NCI-H1105 (cell line): ENCODE measurements around the gene LAMB4.

Experiments
- DNase-seq: peaks from one replicate; lab custom pipeline; 2025; lab: John Stamatoyannopoulos, UW

LAMB4 gene

DNA sequence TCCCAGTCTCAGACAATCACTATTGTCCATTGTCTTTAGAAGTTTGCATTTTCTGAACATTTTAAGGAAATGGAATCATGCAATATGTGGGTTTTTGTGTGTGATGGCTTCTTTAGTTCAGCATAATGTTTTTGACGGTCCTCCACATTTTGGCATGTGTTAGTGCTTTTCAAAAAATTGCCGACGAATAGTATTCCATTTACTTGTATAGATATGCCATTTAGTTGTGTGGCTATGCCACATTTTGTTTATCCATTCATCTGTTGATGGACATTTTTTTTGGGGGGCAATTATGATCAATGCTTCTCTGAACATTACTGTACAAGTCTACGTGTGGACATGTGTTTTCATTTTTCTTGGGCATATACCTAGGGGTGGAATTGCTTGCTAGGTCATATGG, 12.0 kb upstream of the LAMB4 start:
- no peak for DNase-seq

DNA sequence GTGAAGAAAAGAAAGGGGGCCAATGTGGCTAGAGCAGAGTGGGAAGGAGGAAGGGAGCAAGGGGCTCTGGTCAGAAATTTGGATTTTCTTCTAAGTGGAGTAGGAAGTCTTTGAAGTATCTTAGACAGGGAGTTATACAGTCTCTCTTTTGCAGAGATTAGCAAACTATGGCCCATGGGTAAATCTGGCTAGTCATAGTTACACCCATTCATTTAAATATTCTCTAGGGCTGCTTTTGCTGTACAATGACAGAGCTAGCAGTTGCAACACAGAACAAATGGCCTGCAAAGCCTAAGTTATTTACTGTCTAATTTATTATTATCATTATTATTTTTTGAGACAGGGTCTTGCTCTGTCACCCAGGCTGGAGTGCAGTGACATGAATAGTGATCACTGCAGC, 10.5 kb upstream of the LAMB4 start:
- no peak for DNase-seq

DNA sequence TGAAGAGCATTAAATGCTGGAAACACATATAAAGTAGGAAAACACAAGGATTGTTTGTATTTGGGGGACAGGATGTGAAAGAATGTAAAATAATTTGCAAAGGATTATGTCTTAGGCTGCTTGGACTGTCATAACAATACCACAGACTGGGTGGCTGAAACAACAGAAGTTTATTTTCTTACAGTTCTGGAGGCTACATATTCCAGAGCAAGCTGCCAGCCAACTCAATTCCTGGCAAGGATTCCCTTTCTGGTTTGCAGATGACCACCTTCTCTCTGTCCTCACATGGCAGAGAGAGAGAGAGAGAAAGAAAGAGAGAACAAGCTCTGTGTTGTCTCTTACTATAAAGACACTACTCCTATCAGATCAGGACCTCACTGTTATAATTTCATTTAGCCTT, 8.8 kb upstream of the LAMB4 start:
- DNase-seq: no peak

DNA sequence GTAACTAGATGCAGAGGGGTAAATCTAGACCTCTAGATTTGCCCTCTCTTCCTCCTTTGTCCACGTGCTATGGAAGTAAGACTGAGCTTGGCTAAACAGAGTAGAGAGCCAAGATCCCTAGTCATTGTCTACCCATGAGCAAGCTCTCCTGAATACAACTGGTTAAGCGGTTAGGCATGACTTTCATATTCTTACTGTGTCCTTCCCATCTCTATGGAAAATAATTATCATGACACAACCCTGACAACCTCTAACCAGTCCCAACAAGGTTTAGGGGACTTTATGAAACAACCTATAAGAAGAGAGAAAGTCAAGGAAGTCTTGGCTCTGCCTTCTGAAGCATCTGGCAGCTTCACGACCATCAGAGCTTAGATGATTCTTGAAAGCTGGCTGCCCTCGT, 7.8 kb upstream of the LAMB4 start:
- no peak for DNase-seq

DNA sequence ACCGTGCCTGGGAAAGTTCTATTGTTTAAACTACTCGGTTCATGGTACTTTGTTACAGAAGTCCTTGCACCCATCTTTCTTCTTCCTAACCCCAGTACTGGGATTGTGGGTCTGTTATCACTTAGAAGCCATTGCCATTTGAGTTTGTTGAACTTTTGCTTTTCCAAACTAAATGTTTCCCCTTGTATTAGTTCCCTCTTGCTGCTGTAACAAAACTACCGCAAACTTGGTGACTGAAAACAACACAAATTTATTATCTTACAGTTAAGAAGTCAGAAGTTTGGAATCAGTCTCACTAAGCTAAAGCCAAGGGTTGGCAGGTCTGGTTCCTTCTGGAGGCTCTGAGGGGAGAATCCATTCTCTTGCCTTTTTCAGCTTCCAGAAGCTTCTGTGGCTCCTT, 6.9 kb upstream of the LAMB4 start:
- no peak for DNase-seq

DNA sequence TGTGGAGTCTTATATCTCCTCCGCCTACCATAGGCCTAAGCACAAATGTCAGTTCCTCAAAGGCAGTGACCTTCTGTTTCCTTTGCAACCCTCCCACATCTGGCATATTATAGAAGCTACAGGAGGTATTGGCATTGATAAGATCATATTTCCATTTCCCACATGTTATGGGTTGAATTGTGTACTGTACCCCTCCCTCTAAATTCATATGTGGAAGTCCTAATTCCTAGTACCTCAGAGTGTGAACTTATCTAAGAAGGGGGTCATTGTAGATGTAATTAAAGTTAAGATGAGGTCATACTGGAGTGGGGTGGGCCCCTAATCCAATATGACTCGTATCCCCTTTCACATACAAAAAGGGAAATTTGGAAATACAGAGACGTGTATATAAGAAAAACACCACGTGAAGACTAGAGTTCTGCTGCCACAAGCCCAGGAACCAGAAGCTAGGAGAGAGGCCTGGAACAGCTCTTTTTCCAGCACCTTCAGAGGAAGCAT, 6.1 kb upstream of the LAMB4 start:
- no peak for DNase-seq

DNA sequence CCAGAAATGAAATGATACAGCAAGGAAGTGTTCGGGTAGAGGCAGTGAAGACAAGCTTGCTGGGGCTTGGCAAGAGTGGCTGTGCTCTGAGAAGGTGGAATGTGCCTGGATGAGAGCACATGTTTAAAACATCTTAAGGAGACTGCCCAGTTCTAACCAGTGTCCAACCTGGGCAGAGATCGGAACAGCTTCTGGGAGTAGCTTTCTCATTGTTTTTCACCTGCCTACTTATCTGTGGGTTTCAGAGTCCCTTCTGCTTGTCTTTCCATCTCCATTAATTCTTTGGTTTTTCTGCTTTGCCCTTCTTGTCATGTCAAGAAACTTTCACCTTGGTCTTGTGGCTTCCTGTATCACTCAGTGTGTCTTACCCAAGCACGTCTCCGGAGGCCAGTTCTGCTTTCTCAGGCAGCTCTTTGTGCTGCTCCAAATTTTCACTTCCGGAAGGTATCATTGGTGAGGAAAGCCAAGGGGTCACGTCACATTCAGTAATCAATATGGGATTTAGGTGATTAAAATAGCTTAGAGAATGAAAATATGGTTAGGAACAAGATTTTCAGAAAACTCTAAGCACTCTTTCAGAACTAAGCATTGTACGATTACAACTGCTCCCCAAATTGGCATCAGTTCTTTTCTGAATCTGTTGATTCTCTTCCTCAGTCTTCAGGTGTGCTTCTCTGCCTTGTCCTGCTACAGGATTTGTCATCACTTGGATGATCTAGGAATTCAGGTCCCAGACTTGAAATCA, 5.5 kb upstream of the LAMB4 start:
- no peak for DNase-seq

DNA sequence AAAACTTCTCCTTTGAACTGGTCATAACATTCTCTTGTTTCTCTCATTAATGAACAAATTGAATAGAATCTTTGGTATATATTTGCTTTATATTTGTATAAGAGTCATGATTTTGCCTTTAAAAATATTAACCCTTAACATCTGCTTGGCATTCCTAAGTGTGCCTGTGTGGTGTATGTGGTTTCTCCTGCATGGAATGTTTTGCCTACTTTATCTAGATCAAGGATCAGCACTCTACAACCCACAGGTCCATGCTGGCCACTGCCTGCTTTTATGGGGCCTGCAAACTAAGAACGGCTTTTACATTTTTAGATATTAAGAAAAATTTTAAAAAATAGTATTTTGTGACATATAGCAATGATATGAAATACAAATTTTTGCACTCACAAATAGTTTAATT, 4.3 kb upstream of the LAMB4 start:
- DNase-seq: no peak

DNA sequence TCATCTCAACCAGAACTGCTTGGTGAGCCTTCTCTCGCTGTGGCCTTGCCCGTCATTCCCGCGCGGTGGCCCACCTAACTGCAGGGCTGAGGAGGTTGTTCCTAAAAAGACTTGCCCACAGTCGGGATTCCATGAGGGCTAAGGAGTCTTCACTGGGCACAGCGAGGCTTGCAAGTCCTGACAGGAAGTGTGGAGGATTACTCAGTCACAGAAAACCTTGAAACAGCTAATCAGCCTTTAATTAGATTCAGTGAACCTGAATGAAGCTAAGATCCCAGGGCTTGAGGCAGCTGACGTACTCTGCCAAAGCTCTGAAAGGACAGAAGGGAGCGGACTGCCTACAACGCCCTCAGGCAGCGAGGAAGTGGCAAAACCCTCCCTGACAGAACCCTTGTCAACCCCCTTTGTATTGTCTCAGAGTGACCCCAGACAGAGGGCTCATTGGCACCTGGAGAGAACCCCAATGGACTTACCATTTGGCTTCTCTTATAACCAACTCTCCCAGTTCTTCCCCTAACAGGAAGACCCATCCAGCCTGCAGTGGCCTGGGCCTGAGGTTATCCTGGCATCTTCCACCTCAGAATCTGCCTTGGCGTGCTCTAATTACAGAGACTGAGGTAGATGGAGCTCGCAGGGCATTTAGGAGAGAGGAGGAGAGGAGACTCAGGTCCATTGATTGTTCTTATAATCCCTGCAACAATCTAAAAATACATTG, 2.5 kb upstream of the LAMB4 start:
- no peak for DNase-seq

DNA sequence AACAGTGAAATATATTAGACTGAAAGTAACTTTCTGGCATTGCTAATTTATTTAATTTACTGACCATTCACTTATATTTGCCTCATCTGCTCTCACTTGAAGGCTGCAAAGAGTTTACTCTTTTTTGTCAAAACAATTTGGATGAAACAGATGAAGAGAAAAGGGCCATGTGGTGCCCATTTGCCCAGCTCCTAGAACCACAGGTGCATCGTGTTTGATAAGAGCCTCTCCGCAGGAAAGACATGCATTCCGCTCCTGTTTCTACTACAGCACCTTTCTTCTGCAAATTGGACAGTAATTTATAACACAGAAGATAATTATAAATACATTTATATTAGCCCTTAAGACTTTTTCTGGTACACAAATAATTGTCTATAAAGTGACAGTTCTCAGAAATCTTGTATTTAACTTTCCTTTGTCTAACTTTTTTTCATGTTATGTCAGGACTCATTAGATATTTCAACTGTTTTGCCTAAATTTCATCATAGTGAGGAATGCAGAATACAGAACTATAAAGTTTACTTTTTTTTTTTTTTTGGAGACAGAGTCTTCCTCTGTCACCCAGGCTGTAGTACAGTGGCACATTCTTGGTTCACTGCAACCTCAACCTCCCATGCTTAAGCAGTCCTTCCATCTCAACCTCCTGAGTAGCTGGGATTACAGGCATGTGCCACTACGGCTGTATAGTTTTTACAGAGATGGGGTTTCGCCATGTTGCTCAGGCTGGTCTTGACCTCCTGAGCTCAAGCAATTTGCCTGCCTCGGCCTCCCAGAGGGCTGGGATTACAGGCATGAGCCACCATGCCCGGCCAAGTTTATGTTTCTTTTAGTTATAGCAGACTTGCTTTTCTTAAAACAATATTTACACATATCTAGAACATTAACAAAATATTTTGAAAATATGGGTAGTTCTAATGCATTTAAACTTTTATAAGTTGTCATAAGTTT, 869 bp downstream of the LAMB4 start:
- DNase-seq: no peak

DNA sequence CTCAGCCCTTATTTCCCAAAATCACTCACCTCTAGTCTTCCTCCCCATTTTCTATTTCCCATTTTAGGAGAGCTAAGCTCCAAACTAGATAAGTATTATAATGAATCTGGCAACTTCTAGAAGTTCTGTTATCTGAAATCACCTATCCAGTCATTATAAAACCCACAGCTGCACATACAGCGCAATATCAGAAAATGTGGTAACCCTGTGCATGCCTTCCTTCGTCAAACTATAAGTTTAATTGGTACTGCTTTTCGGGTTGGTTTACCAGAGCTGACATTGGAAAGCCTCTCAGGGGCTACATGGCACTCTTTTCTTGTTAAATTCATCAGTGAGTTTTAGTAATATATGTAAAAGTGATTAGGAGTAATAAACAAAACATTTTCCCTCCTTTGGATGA, 1.6 kb downstream of the LAMB4 start:
- DNase-seq: no peak

DNA sequence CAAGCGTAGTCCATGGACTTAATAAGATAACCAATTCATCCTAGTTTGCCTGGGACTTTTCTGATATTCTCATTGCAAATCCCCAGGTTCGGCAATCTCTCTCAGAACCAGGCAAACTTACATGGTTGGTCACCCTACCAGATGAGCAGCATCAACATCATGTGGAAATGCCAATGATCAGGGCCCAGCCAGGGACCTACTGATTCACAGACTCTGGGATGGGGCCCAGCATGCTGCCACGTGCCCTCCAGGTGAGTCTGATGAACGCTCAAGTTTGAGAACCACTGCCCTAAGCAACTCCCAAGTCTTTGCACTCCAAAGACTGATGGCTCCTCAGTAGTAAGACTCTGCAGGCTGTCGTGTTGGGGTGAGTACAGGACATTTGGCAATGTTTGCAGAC, 2.7 kb downstream of the LAMB4 start:
- DNase-seq: no peak

DNA sequence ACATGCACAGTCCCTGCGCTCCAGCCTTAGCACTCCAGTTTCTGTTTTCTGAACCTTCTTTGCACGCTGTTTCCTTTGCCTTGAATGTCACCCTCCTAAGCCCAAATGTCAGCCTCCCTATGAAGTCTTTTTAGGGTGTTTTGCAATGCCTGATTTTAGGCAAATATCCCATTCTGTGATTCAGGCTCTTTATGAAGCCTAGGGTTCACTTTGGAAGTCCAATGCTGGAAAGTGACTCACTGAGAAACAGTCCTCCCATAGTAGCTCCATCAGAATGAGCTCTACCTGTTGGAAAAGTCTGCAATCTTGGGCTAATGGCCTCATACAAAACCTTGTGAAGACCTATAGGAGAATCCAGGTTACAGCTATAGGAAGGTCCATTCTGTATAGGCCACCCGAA, 5.3 kb downstream of the LAMB4 start:
- DNase-seq: no peak

DNA sequence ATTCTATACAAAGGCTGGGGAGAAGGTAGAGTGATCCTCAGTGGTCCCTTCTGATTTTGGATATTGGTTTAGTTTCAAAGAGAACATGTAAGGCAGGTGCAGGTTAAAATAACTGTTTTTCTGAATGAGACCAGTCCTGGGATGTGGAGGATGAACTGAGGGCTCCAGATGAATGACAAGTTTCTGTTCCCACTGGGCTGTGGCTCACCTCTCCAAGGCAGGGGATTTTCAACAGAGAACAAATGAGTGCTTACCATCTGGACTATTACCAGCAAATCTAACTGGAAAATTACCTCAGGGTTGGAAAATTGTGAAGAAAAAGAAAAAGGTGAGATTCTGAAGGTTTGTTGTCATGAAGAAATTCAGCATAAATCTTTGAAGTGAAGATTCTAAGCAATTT, 8.0 kb downstream of the LAMB4 start:
- DNase-seq: no peak

DNA sequence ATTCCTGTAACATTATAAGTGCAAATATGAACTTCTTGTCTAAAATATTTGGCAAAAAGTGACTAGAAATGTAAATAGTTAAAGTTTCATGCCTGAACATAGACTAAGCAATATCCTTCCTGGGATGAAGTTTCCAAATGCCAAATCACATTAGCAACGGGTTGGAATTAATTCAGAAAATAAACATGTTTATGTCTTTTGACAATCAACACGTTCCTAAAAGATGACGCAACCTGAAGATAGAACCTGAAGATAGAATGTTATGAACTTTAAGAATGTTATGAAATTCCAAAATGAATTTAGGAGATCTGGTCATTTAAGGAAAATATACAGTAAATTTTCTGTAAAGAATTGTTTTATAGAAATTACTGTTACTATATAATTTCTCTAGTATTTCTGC, 9.2 kb downstream of the LAMB4 start:
- no peak for DNase-seq

DNA sequence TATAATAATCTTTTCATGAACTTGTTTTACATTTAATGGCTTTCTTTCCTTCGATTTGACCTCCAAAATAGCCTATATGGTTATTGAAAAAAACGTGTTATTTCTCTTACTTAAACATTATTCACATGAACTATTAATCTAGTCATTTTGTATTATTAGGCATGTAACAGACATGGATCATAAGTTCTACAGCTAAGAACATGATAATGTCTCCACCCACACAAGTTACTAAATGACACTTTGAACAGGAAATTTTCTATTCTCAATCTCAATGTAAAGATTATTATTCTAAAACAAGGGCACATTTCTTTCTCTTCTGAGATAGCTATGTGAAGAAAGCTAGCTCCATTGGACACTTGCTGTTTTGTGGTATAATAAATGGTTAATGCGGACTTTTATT, 10.0 kb downstream of the LAMB4 start:
- no peak for DNase-seq

DNA sequence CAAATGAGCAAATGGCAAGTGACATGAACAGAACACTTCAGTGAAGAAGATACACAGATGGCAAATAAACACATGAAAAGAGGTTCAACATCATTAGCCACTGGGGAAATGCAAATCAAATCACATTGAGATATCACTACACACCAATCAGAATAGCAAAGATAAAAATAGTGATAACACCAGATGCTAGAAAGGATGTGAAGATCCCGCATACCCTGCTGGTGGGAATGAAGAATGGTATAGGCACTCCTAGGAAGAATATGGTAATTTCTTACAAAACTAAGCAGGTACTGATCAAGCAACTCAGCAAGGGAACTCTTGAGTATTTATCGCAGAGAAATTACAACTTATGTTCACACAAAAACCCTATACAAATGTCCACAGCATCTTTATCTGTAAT, 11.2 kb downstream of the LAMB4 start:
- DNase-seq: no peak

DNA sequence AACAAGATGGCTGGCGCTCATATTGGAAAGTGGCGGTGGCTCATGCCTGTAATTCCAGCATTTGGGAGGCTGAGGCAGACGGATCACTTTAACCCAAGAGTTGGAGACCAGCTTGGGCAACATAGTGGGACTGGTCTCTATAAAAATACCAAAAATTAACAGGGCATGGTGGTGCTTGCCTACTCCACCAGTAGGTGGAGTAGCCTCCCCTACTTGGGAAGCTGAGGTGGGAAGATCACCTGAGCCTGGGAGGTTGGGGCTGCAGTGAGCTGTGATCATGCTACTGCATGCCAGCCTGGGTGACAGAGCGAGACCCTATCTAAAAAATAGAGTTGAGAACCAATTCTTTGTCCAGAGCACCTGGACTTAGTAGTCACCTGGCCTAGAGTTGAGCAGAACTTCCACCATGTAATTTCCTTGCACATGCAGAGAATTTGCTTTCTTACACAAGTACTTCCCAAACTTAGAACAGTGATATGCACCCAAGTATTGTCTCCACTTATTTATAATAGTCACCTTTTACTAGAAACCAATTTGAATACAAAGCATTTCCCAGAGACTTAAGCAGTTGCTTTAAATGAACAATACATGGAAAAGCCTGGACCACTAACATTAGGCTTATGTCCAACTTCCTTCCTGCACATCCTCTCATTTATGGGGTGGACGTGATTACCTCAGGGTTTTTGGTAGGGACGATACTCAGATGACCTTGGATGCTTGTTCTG, 15.9 kb downstream of the LAMB4 start:
- DNase-seq: peak; percentile 50

DNA sequence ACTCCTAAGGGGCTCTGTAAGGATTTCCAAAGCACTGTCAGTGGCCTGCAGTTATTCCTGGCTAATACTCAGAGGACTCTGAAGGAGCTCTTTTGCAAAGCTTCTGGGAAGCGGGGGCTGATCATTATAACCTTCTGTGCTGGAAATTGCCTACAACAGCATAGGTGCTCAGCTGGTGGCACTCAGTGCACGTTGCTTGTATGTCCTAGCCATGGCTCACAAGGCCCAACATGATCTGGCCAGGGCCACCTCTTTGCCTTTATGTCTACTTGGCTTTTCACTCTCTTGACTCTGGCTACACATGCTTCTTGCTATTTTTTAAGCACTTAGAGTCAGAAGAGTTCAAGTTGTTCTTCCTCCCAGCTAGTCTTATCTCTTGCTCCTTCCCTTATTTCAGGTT, 17.5 kb downstream of the LAMB4 start:
- no peak for DNase-seq

DNA sequence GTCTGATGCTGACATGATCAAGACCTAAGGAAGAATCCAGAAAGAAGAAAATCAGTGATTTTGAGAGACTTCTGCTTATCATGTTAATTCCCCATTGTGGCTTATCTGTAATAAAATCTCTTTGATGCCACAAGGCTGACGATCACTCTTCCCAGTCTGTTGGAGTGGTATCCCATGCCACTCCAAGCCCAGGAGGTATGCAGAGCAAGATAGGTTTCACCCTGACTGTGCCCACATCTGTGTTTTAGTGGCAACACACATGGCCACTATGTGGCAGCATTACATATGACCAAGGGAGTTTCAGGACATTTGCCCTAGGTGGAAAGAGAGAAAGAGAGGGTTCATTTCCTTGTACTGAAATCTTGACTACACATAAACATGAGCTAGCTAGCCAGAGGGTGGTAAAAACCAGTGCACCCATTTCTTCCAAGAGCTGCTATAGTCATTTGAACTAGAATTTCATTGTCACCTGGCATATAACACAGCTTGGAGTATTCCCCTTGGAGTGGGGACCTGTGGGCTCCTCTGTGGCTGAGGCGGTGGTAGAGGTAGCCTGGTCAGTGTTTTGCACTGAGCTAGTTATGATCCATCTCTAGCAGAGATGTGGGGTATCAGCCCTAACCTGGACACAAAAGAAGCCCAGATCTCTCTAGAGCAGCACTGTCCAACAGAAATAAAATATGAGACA, 20.8 kb downstream of the LAMB4 start:
- peak; percentile 30 for DNase-seq

DNA sequence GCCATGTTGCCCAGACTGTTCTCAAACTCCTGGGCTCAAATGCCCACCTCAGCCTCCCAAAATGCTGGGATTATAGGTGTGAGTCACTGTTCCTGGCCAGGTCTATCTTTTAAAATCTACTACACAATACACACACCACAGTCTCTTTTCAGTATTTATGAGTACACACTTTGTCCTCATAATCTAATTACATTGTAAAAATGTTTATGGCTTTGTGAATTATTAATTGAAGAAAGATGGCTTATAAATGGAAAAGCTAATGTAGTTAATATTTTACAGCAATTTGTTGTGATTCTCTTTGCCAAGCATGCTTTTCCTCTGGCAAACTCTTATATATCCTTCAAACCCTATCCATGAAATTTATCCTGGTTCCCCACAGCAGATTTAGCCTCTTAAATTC, 22.0 kb downstream of the LAMB4 start:
- DNase-seq: no peak
